PC-9 (cell line): ENCODE results near the gene NDC1.

Experiments used
- CTCF ChIP-seq: fragments of 200-600 bp; sonication (generic); conservative IDR thresholded peaks from 2 replicates; pipeline ENCODE4 v1.6.1; 2017; ENCODE audit warnings: mixed run types, antibody characterized with exemption, mild to moderate bottlenecking, moderate library complexity
- EZH2 ChIP-seq: fragments of 200-600 bp; sonication (generic); IDR thresholded peaks from 2 replicates; pipeline ENCODE4 v1.8.0; 2017; ENCODE audit warnings: antibody characterized with exemption, low read depth

DNA sequence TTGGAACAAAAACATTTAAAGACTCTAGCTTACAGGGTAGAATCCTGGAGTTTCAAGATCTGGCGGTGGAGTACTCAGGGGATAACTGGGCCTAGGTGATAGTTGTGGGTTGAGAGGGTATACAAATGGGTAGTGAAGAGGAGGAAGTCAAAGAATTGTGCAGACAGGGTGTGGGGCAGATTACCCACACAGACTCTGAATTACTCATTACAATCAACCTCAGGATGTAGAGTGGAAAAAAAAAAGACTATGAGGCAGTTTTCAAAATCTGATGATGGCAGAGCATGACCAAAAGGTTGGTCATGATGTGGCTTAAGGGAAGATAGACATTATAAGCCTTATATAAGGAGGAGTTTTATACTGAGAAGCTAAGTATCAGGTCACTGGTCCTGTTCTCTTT, 55.0 kb downstream of the NDC1 start:
- TF ChIP-seq CTCF: no peak
- TF ChIP-seq EZH2: no peak
